GM12878 (cell line): Measurements from ENCODE around the gene ARHGEF11.

ENCODE experiments used
- CBX5 ChIP-seq: sonication (generic); IDR thresholded peaks from 2 replicates; pipeline ENCODE4 v1.6.1; 2016; ENCODE audit warnings: low read depth, moderate library complexity, mild to moderate bottlenecking, inconsistent platforms
- EGR1 ChIP-seq, 2 experiments: IDR thresholded peaks; 1 replicate in 1 of 2; 2 replicates in 1 of 2; pipeline ENCODE4 v1.6.1; 2011 to 2012; ENCODE audit warnings: low read depth in 2 of 2, low read length in 2 of 2, borderline replicate concordance in 1 of 2, mild to moderate bottlenecking in 1 of 2, moderate library complexity in 1 of 2
- EP300 ChIP-seq, 2 experiments: fragments of 150-350 bp in 1 of 2; IDR thresholded peaks; 2 replicates each; pipeline ENCODE4 v1.6.1; 2011 to 2012; ENCODE audit warnings: low read depth in 2 of 2, low read length in 2 of 2, borderline replicate concordance in 1 of 2, improper control_type of control experiment in 1 of 2, inconsistent platforms in 1 of 2; ENCODE audit not compliant: control insufficient read depth in 1 of 2
- EZH2 ChIP-seq: IDR thresholded peaks from 2 replicates; pipeline ENCODE4 v1.6.1; 2012; ENCODE audit warnings: low read depth, mild to moderate bottlenecking, control low read depth, inconsistent platforms, low read length, borderline replicate concordance; ENCODE audit not compliant: control insufficient read depth
- GABPA ChIP-seq: IDR thresholded peaks from 2 replicates; pipeline ENCODE4 v1.6.1; 2014; ENCODE audit warnings: antibody characterized with exemption, low read depth, mild to moderate bottlenecking, inconsistent platforms
- POLR2AphosphoS5 ChIP-seq: IDR thresholded peaks from 2 replicates; pipeline ENCODE4 v1.6.1; 2011; ENCODE audit warnings: mild to moderate bottlenecking, low read length, inconsistent platforms
- RAD21 ChIP-seq: IDR thresholded peaks from 2 replicates; pipeline ENCODE4 v1.6.1; 2011; ENCODE audit warnings: mild to moderate bottlenecking, low read depth, low read length, moderate library complexity; ENCODE audit not compliant: insufficient read depth
- ZBTB11 ChIP-seq: fragments of 450-650 bp; formaldehyde crosslinking; IDR thresholded peaks from 2 replicates; pipeline ENCODE4 v1.5.0; 2022; ENCODE audit warnings: mild to moderate bottlenecking, missing genetic modification characterization
- ZNF687 ChIP-seq: fragments of 450-650 bp; IDR thresholded peaks from 2 replicates; pipeline ENCODE4 v1.6.1; 2017; ENCODE audit warnings: mild to moderate bottlenecking, moderate library complexity
- TF ChIP-seq, protein P1 (sequence below), 3 experiments: IDR thresholded peaks in 2 of 3; conservative IDR thresholded peaks in 1 of 3; 2 replicates each; pipeline ENCODE4 v1.5.1; 2011; ENCODE audit warnings: low read depth in 3 of 3, low read length in 3 of 3, mild to moderate bottlenecking in 3 of 3, control low read depth in 2 of 3, moderate library complexity in 2 of 3, inconsistent platforms in 1 of 3, mixed read lengths in 1 of 3; ENCODE audit not compliant: control insufficient read depth in 2 of 3, insufficient read depth in 1 of 3; ENCODE audit errors: extremely low read depth in 1 of 3
- TF ChIP-seq, protein P2 (sequence below): IDR thresholded peaks from 2 replicates; pipeline ENCODE4 v1.6.1; 2011; ENCODE audit warnings: borderline replicate concordance, low read depth, mild to moderate bottlenecking, moderate library complexity, low read length; ENCODE audit not compliant: insufficient read depth, poor library complexity, severe bottlenecking

- TF ChIP-seq GABPA (no peak), POLR2AphosphoS5 (no peak), ZBTB11 (CRISPR knock-in tag) (no peak), CBX5 (no peak), ZNF687 (no peak), EP300 (IDR thresholded peaks at IDR 0.05; ENCODE audit: borderline replicate concordance in 1 of 2, control insufficient read depth in 1 of 2, low read depth in 2 of 2, low read length in 2 of 2) (no peak), RAD21 (no peak), EZH2 (no peak), EGR1 (IDR thresholded peaks at IDR 0.05; ENCODE audit: borderline replicate concordance in 1 of 2, low read depth in 2 of 2, low read length in 2 of 2) (no peak)
- TF ChIP-seq, protein P1, sequence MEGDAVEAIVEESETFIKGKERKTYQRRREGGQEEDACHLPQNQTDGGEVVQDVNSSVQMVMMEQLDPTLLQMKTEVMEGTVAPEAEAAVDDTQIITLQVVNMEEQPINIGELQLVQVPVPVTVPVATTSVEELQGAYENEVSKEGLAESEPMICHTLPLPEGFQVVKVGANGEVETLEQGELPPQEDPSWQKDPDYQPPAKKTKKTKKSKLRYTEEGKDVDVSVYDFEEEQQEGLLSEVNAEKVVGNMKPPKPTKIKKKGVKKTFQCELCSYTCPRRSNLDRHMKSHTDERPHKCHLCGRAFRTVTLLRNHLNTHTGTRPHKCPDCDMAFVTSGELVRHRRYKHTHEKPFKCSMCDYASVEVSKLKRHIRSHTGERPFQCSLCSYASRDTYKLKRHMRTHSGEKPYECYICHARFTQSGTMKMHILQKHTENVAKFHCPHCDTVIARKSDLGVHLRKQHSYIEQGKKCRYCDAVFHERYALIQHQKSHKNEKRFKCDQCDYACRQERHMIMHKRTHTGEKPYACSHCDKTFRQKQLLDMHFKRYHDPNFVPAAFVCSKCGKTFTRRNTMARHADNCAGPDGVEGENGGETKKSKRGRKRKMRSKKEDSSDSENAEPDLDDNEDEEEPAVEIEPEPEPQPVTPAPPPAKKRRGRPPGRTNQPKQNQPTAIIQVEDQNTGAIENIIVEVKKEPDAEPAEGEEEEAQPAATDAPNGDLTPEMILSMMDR (IDR thresholded peaks at IDR 0.05 in 2 of 3, conservative IDR thresholded peaks at IDR 0.05 in 1 of 3; ENCODE audit: control insufficient read depth in 2 of 3, extremely low read depth in 1 of 3, insufficient read depth in 1 of 3, low read depth in 3 of 3, low read length in 3 of 3): no peak
- TF ChIP-seq, protein P2, sequence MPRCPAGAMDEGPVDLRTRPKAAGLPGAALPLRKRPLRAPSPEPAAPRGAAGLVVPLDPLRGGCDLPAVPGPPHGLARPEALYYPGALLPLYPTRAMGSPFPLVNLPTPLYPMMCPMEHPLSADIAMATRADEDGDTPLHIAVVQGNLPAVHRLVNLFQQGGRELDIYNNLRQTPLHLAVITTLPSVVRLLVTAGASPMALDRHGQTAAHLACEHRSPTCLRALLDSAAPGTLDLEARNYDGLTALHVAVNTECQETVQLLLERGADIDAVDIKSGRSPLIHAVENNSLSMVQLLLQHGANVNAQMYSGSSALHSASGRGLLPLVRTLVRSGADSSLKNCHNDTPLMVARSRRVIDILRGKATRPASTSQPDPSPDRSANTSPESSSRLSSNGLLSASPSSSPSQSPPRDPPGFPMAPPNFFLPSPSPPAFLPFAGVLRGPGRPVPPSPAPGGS: no peak
Observed at GRCh38 chr1:157047062-157047410, 1.5 kb upstream of the ARHGEF11 start.
